KMS-11 (cell line): ENCODE measurements around the gene PRDM10.

Experiments
- H2AFZ ChIP-seq: fragments of 200-600 bp; sonication (generic); 2 replicates; pipeline ENCODE4 v1.6.1; 2016; ENCODE audit warnings: antibody characterized with exemption, mixed run types, low read depth
- H3K27ac ChIP-seq: fragments of 200-600 bp; sonication (generic); 2 replicates; pipeline ENCODE4 v1.6.1; 2016; ENCODE audit warnings: mild to moderate bottlenecking, mixed run types
- H3K27me3 ChIP-seq: fragments of 200-600 bp; sonication (generic); 2 replicates; pipeline ENCODE4 v1.6.1; 2017; ENCODE audit warnings: mild to moderate bottlenecking, low read depth, mixed run types, moderate library complexity; ENCODE audit not compliant: insufficient read depth
- H3K36me3 ChIP-seq: fragments of 200-600 bp; sonication (generic); 2 replicates; pipeline ENCODE4 v1.6.1; 2017; ENCODE audit warnings: mild to moderate bottlenecking, mixed run types; ENCODE audit not compliant: insufficient read depth
- H3K4me1 ChIP-seq: fragments of 200-600 bp; sonication (generic); 2 replicates; pipeline ENCODE4 v1.6.1; 2016; ENCODE audit warnings: mild to moderate bottlenecking, low read depth, mixed run types; ENCODE audit not compliant: poor library complexity, severe bottlenecking
- H3K4me2 ChIP-seq: fragments of 200-600 bp; sonication (generic); 2 replicates; pipeline ENCODE4 v1.7.0; 2016; ENCODE audit warnings: mild to moderate bottlenecking, mixed run types
- H3K4me3 ChIP-seq: fragments of 200-600 bp; sonication (generic); IDR thresholded peaks from 2 replicates; pipeline ENCODE4 v1.6.1; 2017; ENCODE audit warnings: low read depth, low read length, mixed read lengths; ENCODE audit not compliant: insufficient read depth
- H3K79me2 ChIP-seq: fragments of 200-600 bp; sonication (generic); 2 replicates; pipeline ENCODE4 v1.6.1; 2016; ENCODE audit warnings: low read depth, mixed run types; ENCODE audit not compliant: insufficient read depth
- H3K9ac ChIP-seq: fragments of 200-600 bp; sonication (generic); 2 replicates; pipeline ENCODE4 v1.6.1; 2016; ENCODE audit warnings: mild to moderate bottlenecking, mixed run types
- H4K20me1 ChIP-seq: fragments of 200-600 bp; sonication (generic); 2 replicates; pipeline ENCODE4 v1.6.1; 2016; ENCODE audit warnings: mild to moderate bottlenecking, mixed run types; ENCODE audit not compliant: insufficient read depth
- TF ChIP-seq, protein P1 (sequence below): fragments of 200-600 bp; sonication (generic); conservative IDR thresholded peaks from 2 replicates; pipeline ENCODE4 v1.6.1; 2017; ENCODE audit warnings: low read depth, mild to moderate bottlenecking, antibody characterized with exemption, low read length, moderate library complexity, mixed read lengths

The PRDM10 gene

GRCh38 chr11:129975543-129975942 is 27.1 kb downstream of the PRDM10 start:
- no peaks in the 10 kb centered on the region for H3K79me2 ChIP-seq
- H3K27ac ChIP-seq, result no peak overlapping the region
- no peak overlapping the region for H3K9ac ChIP-seq
- H3K27me3 ChIP-seq, result no peaks in the 10 kb centered on the region
- H3K4me2 ChIP-seq, result no peak overlapping the region
- no peaks in the 10 kb centered on the region for H4K20me1 ChIP-seq
- TF ChIP-seq, protein P1, sequence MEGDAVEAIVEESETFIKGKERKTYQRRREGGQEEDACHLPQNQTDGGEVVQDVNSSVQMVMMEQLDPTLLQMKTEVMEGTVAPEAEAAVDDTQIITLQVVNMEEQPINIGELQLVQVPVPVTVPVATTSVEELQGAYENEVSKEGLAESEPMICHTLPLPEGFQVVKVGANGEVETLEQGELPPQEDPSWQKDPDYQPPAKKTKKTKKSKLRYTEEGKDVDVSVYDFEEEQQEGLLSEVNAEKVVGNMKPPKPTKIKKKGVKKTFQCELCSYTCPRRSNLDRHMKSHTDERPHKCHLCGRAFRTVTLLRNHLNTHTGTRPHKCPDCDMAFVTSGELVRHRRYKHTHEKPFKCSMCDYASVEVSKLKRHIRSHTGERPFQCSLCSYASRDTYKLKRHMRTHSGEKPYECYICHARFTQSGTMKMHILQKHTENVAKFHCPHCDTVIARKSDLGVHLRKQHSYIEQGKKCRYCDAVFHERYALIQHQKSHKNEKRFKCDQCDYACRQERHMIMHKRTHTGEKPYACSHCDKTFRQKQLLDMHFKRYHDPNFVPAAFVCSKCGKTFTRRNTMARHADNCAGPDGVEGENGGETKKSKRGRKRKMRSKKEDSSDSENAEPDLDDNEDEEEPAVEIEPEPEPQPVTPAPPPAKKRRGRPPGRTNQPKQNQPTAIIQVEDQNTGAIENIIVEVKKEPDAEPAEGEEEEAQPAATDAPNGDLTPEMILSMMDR, result no peak
- no peaks in the 10 kb centered on the region for H3K36me3 ChIP-seq
- no peak overlapping the region for H2AFZ ChIP-seq
- no peak overlapping the region for H3K4me3 ChIP-seq
- no peaks in the 10 kb centered on the region for H3K4me1 ChIP-seq

- H3K79me2 ChIP-seq, result no peaks in the 10 kb centered on the region
- no peaks in the 10 kb centered on the region for H3K36me3 ChIP-seq
- H4K20me1 ChIP-seq, result no peaks in the 10 kb centered on the region
- TF ChIP-seq, protein P1, result no peak
- H3K9ac ChIP-seq, result no peak overlapping the region
- no peak overlapping the region for H3K4me2 ChIP-seq
- H3K27ac ChIP-seq, result no peak overlapping the region
- H3K4me1 ChIP-seq, result no peaks in the 10 kb centered on the region
- H3K4me3 ChIP-seq, result no peak overlapping the region
- no peaks in the 10 kb centered on the region for H3K27me3 ChIP-seq
- no peak overlapping the region for H2AFZ ChIP-seq
These were observed 28.0 kb downstream of the PRDM10 start for GRCh38 chr11:129974672-129975071.

- TF ChIP-seq, protein P1, result no peak
- no peak overlapping the region for H3K9ac ChIP-seq
- no peaks in the 10 kb centered on the region for H4K20me1 ChIP-seq
- H3K4me1 ChIP-seq, result no peaks in the 10 kb centered on the region
- no peak overlapping the region for H3K4me2 ChIP-seq
- H3K79me2 ChIP-seq, result no peaks in the 10 kb centered on the region
- no peaks in the 10 kb centered on the region for H3K27me3 ChIP-seq
- no peak overlapping the region for H3K27ac ChIP-seq
- no peaks in the 10 kb centered on the region for H3K36me3 ChIP-seq
- no peak overlapping the region for H3K4me3 ChIP-seq
- no peak overlapping the region for H2AFZ ChIP-seq
These were observed 28.4 kb downstream of the PRDM10 start for GRCh38 chr11:129974237-129974636.

DNA sequence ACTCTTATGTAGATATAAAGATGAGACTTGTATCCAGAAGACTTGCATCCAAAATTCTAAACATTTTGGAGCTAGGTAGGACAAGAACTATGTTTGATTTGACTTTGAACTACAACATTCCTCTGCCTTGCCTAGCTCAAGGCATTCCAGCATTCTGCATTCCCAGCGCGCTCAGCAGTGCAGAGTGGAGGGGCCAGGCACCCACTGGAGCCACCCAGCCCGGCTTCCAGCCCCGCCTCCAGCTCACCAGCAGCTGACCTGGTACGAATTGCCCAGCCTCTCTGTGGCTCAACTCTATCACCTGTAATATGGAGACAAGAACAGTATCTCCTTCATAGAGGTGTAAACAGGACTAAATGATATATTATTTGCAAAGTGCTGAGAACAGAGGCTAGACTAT is 28.8 kb downstream of the PRDM10 start:
- Histone ChIP-seq H3K4me3 (no peak overlapping the region), H3K9ac (no peak overlapping the region), H3K79me2 (no peaks in the 10 kb centered on the region), H3K4me1 (no peaks in the 10 kb centered on the region), H3K27me3 (no peaks in the 10 kb centered on the region), H4K20me1 (no peaks in the 10 kb centered on the region), H3K4me2 (no peak overlapping the region), H2AFZ (no peak overlapping the region), H3K27ac (no peak overlapping the region), H3K36me3 (no peaks in the 10 kb centered on the region)
- TF ChIP-seq, protein P1, result no peak
